ENCODE results near the gene SDR39U1.

SDR39U1 gene

DNA sequence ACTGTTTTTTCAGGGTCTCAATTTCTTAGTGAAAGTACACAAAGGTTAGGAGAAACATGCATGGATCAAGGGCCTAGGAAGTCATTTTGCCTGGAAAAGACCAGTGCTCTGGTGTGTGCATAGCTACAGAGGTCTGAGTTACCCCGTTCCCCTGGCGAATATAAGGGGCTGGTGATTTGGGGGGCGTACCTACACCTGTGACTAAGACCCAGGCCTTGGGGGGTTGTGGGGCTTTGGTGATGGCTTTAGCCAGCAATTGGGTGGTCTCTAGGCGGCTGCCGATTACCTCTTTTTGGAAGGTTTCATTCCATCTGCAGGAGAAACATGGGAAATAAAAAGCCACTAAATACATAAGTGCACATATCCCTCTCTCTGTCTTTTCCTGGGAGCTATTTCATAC lies 1.1 kb downstream of the SDR39U1 start:
- no peak for DNase-seq

DNA sequence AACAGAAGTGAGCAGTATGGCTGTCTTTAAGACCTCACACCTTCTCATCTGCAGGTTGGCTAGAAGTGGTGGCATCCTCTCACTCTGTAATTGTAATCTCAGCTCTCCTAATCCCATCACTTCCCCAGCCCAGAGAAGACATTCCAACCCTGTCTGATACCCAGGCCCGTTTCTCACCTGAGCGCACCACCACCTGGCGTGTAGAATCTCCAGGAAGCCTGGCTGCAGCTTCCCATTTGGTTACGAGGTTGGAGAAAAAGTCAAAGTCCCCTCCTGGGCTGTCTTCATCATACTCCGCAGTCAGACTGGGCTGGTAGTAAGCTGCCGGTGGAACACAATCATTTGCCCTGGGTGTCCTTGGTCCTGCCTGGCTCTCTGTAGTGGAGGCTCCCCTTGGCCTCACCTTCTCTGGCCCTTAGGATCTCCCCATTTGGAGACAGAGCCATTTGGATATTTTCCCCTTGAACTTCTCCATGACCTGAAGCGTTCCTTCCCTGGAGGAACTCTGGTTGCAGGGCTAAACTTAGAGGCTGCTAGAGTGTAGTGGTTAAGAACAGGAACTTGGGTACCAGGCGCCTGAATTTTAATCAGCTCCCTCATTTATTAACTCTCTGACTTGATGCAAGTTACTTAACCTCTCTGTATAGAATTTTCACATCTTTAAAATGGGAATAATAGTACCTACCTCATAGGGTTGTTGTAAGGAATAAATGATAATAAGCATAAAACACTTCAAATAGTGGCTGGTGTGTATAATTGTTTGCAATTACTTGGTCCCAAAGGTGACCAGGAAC lies 1.8 kb downstream of the SDR39U1 start:
- DNase-seq = no peak

DNA sequence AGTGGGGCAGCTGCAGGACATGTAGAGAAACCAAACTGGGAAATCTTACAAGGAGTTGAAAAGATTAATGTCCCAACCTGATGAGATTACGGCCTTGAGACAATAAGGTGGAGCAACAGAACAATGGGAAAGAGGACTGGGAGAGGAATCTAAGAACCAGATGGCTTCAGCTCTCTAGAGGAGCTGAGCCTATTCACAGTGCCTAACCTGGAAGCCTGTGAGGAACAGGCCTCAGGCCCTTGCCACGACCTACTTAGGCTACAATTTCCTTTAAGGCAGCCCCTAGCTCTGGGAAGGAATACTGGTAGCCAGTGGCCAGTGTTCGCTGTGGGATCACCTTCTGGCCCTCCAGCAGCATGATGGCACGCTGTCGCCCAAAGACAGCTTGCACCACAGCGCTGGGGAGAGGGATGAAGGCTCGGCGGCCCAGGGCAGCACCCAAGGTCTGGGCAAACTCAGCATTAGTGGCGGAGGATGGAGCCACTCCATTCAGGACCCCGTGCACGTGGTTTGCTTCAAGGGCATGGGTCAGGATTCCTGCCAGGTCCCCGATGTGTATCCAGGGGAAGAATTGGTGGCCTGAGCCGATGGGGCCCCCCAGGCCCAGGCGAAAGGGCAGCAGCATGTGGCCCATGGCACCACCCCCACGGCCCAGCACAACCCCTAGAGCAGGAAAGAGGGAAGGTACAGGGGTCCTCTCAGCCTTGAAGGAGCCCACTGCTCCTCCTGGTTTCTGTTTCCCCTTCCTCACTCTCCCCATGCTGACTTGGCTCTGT lies 2.6 kb downstream of the SDR39U1 start:
- no peak for DNase-seq

DNA sequence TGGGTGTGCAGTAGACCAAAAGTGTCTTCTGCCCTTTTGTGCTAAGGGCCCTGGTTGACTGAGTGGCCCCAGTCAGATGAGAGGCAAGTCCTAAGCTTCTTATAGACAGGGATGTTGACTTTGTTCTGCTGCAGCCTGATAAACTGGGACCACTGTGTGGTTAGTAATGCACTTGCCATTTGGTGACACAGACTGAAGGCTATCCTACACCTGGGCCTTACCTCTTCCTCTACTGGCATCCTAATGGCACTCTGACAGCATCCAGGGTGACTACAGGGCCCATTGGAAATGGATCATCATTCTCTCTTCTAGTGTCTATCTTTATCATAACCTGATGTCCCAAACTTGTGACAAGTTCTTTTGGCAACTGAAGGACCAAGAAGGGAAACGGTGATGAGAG lies 3.3 kb downstream of the SDR39U1 start:
- no peak for DNase-seq

DNA sequence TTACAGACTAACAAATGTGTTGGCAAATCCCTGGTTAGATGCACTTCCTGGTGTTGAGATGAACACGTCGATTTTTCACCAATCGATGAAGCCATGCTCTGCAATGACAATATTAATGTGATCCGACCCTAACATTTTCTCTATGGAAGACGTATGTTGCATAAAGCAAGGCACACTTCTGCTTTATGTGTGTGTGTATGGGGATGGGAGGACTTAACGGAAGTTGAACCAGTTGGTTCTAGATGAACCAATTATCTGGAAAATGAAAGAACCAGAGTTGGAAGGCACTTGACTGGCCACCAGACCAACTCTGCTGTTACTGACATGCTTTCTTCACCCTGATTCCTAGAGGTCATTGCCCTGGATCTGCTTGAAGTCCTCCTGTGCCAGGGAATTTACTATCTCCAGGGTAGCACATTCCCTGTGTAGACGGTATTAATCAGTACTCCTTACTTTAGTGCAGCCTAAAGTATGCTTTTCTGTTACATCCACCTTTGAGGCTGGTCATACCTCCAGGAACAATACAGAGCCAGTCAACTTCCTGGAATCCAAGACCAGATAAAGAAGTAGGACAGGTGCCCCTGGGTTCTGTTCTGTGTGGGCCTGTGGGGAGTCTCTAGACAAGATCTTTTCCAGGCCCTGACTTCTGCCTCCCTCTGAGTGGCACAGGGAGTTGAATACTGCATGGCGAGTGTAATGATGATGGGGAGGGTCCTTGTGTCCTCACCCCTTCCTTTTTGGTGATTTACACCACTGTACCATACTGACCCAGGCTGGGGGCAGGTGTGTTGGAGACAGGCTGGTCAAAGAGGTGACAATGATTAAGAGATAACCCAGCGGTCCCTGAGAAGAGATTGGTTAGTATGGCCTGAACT lies 4.1 kb downstream of the SDR39U1 start:
- no peak for DNase-seq

DNA sequence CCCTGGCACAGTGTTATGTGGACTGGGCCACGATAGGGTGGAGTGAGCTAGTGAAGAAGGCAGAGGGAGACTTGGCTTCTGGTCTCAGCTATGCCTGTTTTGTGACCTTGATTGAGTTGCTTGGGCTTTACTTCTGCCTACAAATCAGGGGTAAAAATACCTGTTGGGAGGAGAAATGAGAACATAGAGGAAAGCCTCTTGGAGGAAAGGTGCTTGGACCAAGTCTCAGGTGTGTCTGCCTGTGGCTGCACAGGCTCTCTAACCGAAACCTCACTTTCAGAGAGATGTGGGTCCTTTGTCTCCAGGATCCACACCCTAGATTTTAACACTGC lies 4.9 kb downstream of the SDR39U1 start:
- no peak for DNase-seq

DNA sequence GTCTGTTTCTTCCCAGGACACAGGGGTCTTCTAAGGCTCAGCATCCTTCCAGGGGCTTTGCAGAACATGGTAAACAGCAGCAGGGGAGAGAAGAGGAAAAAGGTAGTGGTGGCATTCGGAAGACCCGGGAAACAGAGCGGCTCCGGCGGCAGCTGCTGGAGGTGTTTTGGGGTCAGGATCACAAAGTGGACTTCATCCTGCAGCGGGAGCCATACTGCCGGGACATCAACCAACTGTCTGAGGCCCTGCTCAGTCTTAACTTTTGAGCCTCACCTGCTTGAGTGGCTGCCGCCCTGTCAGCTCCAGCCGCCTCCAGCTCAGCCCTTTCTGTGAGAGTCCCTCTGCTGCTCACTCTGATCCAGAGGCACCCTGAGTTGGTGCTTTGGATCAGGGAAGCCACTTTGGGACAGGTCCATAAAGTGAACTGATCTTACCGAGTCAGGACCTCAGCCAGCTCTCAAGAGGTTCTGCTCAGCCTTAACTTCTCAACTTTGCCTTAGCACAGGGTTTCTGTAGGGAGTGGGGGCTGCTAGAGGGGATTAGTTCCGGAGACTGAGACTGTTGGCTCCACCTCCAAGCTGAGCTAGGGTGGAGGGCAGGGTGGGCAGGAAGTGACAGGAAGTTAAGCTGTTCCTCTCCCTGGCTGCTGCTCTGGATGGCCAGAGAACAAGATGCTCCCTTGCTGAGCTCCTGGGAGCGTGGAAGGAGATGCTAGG lies 5.4 kb downstream of the SDR39U1 start:
- DNase-seq = no peak

DNA sequence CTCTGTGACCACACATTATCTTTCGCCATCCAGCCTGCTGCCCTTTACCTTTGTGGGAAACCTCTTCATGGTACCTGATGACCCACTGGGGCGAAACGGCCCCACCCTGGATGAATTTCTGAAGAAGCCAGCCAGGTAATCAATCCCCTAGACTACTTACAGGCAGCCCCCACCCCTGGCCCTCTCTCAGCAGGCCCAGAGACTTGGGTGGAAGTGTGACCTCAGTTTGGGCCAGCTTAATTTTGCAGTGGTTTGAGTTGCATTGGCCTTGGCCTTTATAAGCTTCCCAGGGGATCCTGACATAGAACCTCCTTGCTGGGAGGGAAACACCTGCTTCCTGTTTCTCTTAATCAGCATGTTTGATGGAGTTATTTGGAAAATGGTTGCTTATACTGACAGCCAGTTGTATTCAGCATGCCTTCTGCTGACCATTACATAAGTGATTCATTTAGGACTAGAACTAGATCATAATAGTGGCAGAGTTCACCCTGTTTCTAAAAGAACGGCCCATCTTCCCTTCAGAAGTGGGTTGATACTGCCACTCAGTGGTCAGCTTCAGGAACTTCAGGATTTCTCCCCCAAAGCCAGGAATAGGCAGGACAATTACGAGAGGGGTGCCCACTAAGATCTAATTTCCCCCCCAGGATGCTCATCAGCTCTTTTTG lies 6.1 kb downstream of the SDR39U1 start:
- DNase-seq = peak in 5 of 14 donors; percentile 18 to 70 (median 50)

DNA sequence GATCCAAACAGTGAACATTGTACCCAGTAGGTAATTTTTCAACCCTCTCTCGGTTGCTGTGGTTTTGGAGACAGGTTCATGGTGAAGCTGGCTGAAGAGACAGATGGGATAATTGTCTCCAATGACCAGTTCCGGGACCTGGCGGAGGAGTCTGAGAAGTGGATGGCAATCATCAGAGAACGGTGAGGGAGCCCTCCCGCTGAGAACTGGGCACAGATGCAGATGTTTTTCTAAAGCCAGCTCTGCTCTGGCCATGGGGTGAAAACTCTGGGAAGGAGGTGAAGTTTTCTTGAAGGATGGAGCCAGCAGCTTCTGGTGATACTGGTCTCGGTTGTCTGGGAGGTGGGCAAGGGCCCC lies 6.6 kb downstream of the SDR39U1 start:
- DNase-seq = no peak

DNA sequence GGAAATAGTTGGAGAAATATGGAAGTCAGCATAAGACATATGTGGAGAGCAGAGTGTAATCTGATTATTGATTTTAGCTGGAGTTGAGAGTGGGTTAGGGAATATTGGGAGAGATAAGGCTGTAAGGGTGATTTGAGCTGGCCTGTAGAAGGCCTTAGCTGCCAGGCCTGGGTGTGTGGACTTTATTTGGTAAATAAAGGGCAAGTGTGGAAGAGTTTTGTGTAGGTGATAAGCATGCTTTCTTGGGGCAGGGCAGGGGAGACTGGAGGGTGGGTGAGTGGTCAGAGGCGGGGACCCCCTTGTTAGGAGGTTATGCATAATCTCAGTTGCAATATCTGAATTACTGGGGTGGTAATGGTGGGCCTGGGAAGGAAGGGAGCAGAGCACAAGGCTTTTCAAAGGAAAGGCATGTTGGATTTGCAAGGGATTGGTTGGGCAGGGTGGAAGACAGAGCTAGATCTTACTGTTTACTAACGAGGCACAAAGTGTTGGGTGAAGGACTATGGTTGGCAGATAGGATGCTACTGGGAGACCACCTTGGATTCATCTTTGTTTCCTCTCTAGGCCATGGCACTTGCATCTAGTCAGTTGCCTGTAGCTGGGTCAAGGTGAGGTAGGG lies 7.3 kb downstream of the SDR39U1 start:
- no peak for DNase-seq

DNA sequence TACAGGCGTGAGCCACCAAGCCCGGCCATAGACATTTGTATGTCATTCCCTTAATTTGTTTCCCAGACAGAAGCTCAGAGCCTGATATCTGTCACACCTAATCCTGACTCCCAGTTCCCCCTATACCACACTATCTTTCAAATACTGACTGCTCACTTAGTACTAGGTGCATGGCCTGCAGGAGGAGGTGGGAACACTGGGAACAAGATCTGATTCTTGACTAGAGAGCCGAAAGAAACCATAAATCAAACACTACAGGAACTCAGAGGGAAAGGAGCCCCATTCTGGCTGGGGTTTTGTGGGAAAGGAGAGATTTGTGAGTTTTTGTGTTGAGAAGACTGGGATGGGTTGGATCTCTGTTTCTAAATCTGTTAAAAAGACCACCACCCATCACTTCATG lies 7.9 kb downstream of the SDR39U1 start:
- no peak for DNase-seq

DNA sequence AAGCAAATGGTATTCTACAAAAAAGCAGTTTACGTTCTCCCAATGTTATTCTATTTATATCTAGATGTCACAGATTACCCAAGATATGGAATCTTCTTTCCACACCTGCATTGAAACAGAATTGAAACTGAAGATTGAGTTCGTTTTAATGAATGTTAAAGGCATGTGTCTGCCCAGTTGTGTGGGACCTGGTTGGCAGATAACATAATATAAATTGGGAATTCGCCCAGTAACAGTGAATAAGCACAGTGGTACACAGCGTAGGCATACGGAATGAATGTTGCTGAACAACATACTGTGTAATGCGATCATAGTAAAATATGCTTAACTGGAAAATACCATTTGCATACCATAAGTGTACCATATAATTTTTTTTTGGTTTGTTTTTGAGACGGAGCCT lies 8.5 kb downstream of the SDR39U1 start:
- DNase-seq = no peak

DNA sequence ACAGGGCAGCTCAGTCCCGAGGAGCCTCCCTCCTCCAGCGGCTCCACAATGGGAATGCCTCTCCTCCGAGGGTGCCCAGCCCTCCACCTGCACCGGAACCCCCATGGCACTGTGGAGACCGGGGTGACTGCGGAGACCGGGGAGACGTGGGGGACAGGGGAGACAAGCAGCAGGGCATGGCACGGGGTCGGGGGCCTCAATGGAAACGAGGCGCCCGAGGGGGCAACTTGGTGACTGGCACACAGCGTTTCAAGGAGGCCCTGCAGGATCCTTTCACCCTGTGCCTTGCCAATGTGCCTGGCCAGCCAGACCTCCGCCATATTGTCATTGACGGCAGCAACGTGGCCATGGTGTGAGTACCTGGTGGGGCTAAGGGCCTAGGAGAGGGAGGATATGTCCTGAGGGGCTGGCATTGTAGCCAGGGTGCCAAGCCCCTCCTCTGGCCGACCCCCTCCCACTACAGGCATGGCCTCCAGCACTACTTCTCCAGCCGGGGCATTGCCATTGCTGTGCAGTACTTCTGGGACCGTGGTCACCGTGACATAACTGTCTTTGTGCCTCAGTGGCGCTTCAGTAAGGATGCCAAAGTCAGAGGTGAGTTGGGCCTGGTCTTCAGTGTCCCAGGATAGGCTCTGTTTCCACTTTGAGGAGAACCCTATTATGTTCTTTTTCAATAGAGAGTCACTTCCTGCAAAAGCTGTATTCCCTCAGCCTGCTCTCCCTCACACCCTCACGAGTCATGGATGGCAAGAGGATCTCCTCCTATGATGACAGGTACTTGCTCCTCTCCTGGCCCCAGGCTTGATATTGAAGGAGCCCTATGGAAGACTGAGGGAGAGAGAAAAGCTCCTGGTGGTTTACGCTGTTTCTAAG lies 10.1 kb downstream of the SDR39U1 start:
- no peak for DNase-seq

DNA sequence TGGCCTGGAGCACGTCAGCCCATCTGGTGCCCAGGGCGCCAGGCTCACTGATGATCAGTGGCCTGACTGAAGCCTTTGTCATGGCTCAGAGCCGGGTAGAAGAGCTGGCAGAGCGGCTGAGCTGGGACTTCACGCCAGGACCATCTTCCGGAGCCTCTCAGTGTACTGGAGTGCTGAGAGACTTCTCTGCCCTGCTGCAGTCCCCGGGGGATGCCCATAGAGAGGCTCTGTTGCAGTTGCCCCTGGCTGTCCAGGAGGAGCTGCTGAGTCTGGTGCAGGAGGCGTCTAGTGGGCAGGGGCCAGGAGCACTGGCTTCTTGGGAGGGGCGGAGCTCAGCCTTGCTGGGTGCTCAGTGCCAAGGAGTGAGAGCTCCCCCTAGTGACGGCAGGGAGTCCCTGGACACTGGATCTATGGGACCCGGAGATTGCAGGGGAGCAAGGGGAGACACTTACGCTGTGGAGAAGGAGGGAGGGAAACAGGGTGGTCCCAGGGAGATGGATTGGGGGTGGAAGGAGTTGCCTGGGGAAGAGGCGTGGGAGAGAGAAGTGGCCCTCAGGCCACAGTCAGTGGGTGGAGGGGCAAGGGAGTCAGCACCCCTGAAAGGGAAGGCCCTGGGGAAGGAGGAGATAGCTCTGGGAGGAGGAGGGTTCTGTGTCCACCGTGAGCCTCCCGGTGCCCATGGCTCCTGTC lies 10.9 kb downstream of the SDR39U1 start:
- DNase-seq = peak in 12 of 14 donors; percentile 15 to 88 (median 62)

DNA sequence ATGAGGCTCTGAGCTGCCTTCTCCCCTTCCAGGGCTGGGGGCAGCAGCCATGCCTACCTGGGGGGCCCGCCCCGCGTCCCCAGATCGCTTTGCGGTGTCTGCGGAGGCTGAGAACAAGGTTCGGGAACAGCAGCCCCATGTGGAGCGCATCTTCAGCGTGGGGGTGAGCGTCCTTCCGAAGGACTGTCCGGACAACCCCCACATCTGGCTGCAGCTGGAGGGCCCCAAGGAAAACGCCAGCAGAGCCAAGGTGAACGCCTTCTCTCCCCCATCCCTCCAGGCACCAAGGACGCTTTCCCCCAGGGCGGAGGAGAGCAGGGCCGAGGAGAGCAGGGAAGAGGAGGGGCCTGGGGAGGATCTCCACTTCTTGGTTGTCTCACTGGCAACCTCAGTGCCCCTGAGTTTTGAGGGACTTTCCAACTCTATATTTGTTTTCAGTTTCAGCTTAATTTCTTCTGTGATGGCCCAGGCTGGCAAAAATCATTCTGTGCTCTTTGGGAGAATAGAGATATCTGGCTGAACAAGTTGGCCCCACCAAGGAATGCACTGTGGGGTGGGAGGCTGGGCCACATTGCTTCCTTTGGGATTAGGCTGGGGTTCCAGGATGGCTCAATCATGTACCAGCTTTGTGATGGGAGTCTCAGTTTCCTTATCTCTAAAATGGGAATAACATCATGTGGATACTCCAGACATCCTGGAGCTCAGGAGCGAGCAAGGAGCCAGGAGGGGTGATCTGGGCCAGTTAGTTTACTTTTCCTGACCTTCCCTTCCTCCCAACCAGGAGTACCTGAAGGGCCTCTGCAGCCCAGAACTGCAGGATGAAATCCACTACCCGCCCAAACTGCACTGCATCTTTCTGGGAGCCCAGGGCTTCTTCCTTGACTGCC lies 11.7 kb downstream of the SDR39U1 start:
- DNase-seq = peak in 1 of 14 donors; percentile 40

DNA sequence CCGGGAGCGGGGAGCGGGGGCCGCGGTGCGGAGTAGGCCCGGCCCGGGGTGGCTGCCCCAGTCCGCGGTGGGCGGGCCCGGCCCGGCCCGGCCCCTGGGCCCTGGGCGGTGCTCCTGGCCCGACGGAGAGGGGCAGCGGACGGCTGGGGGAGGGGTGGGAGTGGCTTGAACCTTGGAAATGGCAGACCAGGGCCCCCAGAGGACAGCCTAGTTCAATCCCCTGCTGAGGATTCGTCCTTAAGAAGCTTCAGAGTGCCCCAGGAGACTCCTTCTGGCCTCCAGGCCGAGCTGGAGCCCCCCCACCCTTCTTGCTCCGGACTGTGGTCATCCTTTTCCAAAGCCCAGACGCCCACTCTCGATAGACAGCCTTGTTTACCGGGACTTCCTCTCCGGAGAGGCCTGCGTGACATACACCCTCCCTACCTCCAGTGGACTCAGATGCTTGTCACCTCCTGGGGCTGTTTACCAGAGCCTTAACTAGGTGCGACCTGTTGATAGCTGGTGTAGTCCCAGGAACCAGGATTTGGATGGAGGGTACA lies 12.4 kb downstream of the SDR39U1 start:
- DNase-seq = peak in 12 of 14 donors; percentile 66 to 89 (median 76)

DNA sequence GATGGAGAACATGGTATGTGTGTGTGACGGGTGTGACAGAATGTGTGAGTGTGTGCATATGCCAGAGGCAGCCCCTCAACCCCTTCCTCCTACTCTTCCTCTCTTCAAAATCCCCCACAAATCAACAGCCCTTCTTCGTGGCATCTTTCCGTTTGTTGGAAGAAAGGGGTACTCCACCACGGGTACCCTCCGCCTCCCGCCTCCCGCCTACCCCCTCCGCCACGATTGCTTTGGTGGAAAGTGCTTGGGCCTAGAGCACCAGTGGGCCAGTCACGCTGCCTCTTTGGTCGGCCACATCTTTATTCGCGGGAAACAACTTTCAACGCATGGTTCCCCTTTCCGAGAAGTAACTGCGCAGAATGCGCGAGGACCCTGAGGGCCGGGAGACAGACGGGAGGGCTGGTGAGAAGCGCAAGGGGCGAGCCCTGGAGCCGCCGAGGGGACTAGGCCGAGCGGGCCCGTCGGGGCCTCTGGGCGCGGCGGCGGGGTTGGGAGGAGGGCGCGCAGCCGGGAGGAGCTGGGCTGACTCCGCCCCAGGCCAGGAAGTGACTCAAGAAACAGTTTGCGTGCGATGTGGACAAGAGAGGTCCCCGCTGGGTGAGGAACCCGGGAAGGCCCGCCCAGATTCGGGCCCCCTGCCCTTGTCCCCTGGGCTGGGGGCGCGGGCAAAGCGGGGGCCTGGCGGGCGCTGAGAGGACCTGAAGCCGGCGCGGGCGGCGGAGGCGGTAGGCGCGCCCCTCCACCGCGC lies 13.0 kb downstream of the SDR39U1 start, which contains the start of the genes CBLN3 and KHNYN:
CBLN3 (minus strand) TSS at position 274 of the 748 bp plus-strand sequence. CDS start 614 bp downstream, outside the sequence.
KHNYN (plus strand) TSS at position 560 of the 748 bp plus-strand sequence. CDS start 777 bp downstream, outside the sequence.
- peak in 12 of 14 donors; percentile 69 to 89 (median 82) for DNase-seq

Measured in C1 segment of cervical spinal cord (tissue), 14 donors.